ENCODE results near the gene PCDHB14. TPM values are rescaled to one million over a fixed set of nuclear protein-coding genes. Genes with fewer than 3 reads are reported as not detected.

PCDHB14 gene
- polyA plus RNA-seq, 5 donors: 9.1 to 10.3 (median 9.3) TPM

DNA sequence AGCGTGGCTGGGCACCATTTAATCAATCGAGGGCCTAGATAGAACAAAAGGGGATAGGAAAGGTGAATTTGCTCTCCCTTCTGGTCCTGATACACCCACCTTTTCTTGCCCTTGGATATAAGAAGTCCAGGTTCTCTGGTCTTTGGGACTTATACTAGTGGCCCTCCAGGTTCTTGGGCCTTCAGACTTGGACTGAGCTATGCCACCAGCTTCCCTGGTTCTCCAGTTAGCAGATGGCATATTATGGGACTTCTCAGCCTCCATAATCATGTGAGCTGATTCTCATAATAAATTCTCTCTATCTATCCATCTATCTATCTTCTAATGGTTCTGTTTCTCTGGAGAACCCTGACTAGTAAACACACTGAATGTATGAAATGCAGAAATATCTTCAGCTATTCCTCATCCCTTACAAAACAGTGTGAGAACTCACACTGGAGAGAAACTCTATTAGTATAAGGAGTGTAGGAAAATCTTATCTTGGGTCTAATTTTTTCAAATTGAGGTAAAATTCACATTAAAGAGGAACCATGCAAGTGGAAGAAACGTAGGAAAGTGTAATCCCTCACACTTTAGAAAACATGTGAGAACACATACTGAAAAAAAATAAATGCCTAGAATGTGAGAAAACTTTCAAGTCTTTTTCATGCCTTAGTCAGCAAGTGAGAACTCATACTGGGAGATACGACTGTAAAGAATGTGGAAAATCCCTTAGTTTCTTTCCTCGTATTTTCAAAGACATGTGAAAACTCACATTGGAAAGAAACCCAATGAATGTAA, 37.5 kb downstream of the PCDHB14 start:
- DNase-seq: no peak

DNA sequence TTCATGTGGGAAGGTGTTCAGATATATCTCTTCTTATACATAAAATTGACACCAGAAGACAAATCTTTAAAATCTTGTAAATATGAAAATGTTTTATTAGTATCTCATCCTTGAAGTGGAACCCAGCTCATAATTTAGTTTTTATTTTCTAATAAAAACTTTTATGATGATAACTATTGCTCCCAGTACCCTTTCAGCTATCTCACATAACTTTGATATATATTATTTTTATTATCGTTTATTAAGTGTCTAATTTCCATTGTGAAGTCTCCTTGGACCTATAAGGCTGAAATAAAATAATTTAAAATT, 38.0 kb downstream of the PCDHB14 start:
- no peak for DNase-seq

GRCh38 chr5:141269195-141269594, 46.1 kb downstream of the PCDHB14 start:
- no peak for DNase-seq

DNA sequence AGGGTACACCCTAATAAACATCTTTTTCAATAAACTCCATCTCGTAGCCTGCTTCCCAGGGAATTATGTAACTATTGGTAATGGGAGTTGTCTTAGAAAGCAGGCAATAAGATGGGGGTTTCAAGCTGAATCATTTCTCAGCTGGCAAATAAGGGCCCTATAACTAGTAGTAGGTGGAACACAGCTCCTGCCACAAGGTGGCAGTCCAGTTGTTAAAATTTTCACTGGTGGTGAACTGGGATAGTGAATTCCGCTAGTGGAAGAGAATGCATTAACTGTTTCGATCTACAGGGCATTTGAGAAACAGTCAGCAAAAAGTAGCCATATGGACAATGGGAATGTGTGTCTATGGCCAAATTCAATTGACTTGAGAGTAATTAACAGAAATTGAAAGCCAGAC, 49.8 kb downstream of the PCDHB14 start:
- DNase-seq: no peak

Other genes starting within 250 kb of the PCDHB14 start
- gene PCDHB1, start 172.0 kb upstream of the PCDHB14 start, polyA plus RNA-seq (ENCODE audit: insufficient read depth in 1 of 5, insufficient read length in 5 of 5, low replicate concordance in 1 of 5): under 1 TPM; 0.06 to 0.20 (median 0.11) TPM
- 10 to 100 TPM in 1 of 5 donors, 1 to 10 TPM in 4; 5.7 to 11.9 (median 7.5) TPM for gene PCDHB2, start 128.7 kb upstream of the PCDHB14 start, polyA plus RNA-seq (ENCODE audit: insufficient read depth in 1 of 5, insufficient read length in 5 of 5, low replicate concordance in 1 of 5)
- gene PCDHB3, start 122.9 kb upstream of the PCDHB14 start, polyA plus RNA-seq (ENCODE audit: insufficient read depth in 1 of 5, insufficient read length in 5 of 5, low replicate concordance in 1 of 5): 1 to 10 TPM; 1.9 to 3.4 (median 2.8) TPM
- gene PCDHB4, start 101.5 kb upstream of the PCDHB14 start, polyA plus RNA-seq (ENCODE audit: insufficient read depth in 1 of 5, insufficient read length in 5 of 5, low replicate concordance in 1 of 5): 1 to 10 TPM; 1.7 to 3.0 (median 2.9) TPM
- gene PCDHB5, start 88.1 kb upstream of the PCDHB14 start, polyA plus RNA-seq (ENCODE audit: insufficient read depth in 1 of 5, insufficient read length in 5 of 5, low replicate concordance in 1 of 5): 10 to 100 TPM in 3 of 5 donors, 1 to 10 TPM in 2; 9.1 to 15.4 (median 10.6) TPM
- gene PCDHB6, start 73.3 kb upstream of the PCDHB14 start, polyA plus RNA-seq (ENCODE audit: insufficient read depth in 1 of 5, insufficient read length in 5 of 5, low replicate concordance in 1 of 5): 1 to 10 TPM; 2.5 to 3.7 (median 3.0) TPM
- 1 to 10 TPM; 3.9 to 6.0 (median 4.7) TPM for gene PCDHB7, start 50.7 kb upstream of the PCDHB14 start, polyA plus RNA-seq (ENCODE audit: insufficient read depth in 1 of 5, insufficient read length in 5 of 5, low replicate concordance in 1 of 5)
- 1 to 10 TPM; 1.1 to 2.5 (median 2.2) TPM for gene PCDHB8, start 45.6 kb upstream of the PCDHB14 start, polyA plus RNA-seq (ENCODE audit: insufficient read depth in 1 of 5, insufficient read length in 5 of 5, low replicate concordance in 1 of 5)
- gene PCDHB16, start 41.0 kb upstream of the PCDHB14 start, polyA plus RNA-seq (ENCODE audit: insufficient read depth in 1 of 5, insufficient read length in 5 of 5, low replicate concordance in 1 of 5): 1 to 10 TPM; 4.7 to 6.6 (median 4.9) TPM
- 1 to 10 TPM; 3.1 to 5.6 (median 4.0) TPM for gene PCDHB9, start 36.2 kb upstream of the PCDHB14 start, polyA plus RNA-seq (ENCODE audit: insufficient read depth in 1 of 5, insufficient read length in 5 of 5, low replicate concordance in 1 of 5)
- gene PCDHB10, start 31.0 kb upstream of the PCDHB14 start, polyA plus RNA-seq (ENCODE audit: insufficient read depth in 1 of 5, insufficient read length in 5 of 5, low replicate concordance in 1 of 5): 1 to 10 TPM; 5.0 to 7.5 (median 6.9) TPM
- 1 to 10 TPM; 1.7 to 4.5 (median 3.3) TPM for gene PCDHB11, start 23.7 kb upstream of the PCDHB14 start, polyA plus RNA-seq (ENCODE audit: insufficient read depth in 1 of 5, insufficient read length in 5 of 5, low replicate concordance in 1 of 5)
- 1 to 10 TPM; 4.3 to 6.6 (median 5.4) TPM for gene PCDHB12, start 14.6 kb upstream of the PCDHB14 start, polyA plus RNA-seq (ENCODE audit: insufficient read depth in 1 of 5, insufficient read length in 5 of 5, low replicate concordance in 1 of 5)
- 1 to 10 TPM; 3.9 to 6.0 (median 5.0) TPM for gene PCDHB13, start 9.4 kb upstream of the PCDHB14 start, polyA plus RNA-seq (ENCODE audit: insufficient read depth in 1 of 5, insufficient read length in 5 of 5, low replicate concordance in 1 of 5)
- 10 to 100 TPM in 3 of 5 donors, 1 to 10 TPM in 2; 9.4 to 13.2 (median 10.2) TPM for gene PCDHB15, start 22.1 kb downstream of the PCDHB14 start, polyA plus RNA-seq (ENCODE audit: insufficient read depth in 1 of 5, insufficient read length in 5 of 5, low replicate concordance in 1 of 5)
- gene SLC25A2, start 80.7 kb downstream of the PCDHB14 start, polyA plus RNA-seq (ENCODE audit: insufficient read depth in 1 of 5, insufficient read length in 5 of 5, low replicate concordance in 1 of 5): under 1 TPM; 0.08 to 0.26 (median 0.17) TPM
- 100 to 1,000 TPM; 124 to 151 (median 140) TPM for gene TAF7, start 97.4 kb downstream of the PCDHB14 start, polyA plus RNA-seq (ENCODE audit: insufficient read depth in 1 of 5, insufficient read length in 5 of 5, low replicate concordance in 1 of 5)
- gene PCDHGA1, start 107.2 kb downstream of the PCDHB14 start, polyA plus RNA-seq (ENCODE audit: insufficient read depth in 1 of 5, insufficient read length in 5 of 5, low replicate concordance in 1 of 5): 1 to 10 TPM in 1 of 5 donors, under 1 TPM in 4; 0.50 to 1.0 (median 0.72) TPM
- gene PCDHGA2, start 115.4 kb downstream of the PCDHB14 start, polyA plus RNA-seq (ENCODE audit: insufficient read depth in 1 of 5, insufficient read length in 5 of 5, low replicate concordance in 1 of 5): 1 to 10 TPM; 3.0 to 7.3 (median 4.2) TPM
- 1 to 10 TPM; 2.0 to 3.9 (median 2.8) TPM for gene PCDHGA3, start 120.5 kb downstream of the PCDHB14 start, polyA plus RNA-seq (ENCODE audit: insufficient read depth in 1 of 5, insufficient read length in 5 of 5, low replicate concordance in 1 of 5)
- gene PCDHGB1, start 126.8 kb downstream of the PCDHB14 start, polyA plus RNA-seq (ENCODE audit: insufficient read depth in 1 of 5, insufficient read length in 5 of 5, low replicate concordance in 1 of 5): 1 to 10 TPM; 1.2 to 1.7 (median 1.7) TPM
- 1 to 10 TPM; 1.9 to 3.3 (median 2.4) TPM for gene PCDHGA4, start 131.7 kb downstream of the PCDHB14 start, polyA plus RNA-seq (ENCODE audit: insufficient read depth in 1 of 5, insufficient read length in 5 of 5, low replicate concordance in 1 of 5)
- gene PCDHGB2, start 136.7 kb downstream of the PCDHB14 start, polyA plus RNA-seq (ENCODE audit: insufficient read depth in 1 of 5, insufficient read length in 5 of 5, low replicate concordance in 1 of 5): 1 to 10 TPM; 4.0 to 6.0 (median 4.3) TPM
- gene PCDHGA5, start 140.8 kb downstream of the PCDHB14 start, polyA plus RNA-seq (ENCODE audit: insufficient read depth in 1 of 5, insufficient read length in 5 of 5, low replicate concordance in 1 of 5): 1 to 10 TPM; 2.7 to 4.5 (median 3.7) TPM
- gene PCDHGB3, start 146.9 kb downstream of the PCDHB14 start, polyA plus RNA-seq (ENCODE audit: insufficient read depth in 1 of 5, insufficient read length in 5 of 5, low replicate concordance in 1 of 5): 1 to 10 TPM; 2.0 to 3.0 (median 2.5) TPM
- gene PCDHGA6, start 150.5 kb downstream of the PCDHB14 start, polyA plus RNA-seq (ENCODE audit: insufficient read depth in 1 of 5, insufficient read length in 5 of 5, low replicate concordance in 1 of 5): 1 to 10 TPM; 4.2 to 6.1 (median 4.6) TPM
- 1 to 10 TPM; 1.7 to 2.1 (median 1.9) TPM for gene PCDHGA7, start 159.4 kb downstream of the PCDHB14 start, polyA plus RNA-seq (ENCODE audit: insufficient read depth in 1 of 5, insufficient read length in 5 of 5, low replicate concordance in 1 of 5)
- gene PCDHGB4, start 164.4 kb downstream of the PCDHB14 start, polyA plus RNA-seq (ENCODE audit: insufficient read depth in 1 of 5, insufficient read length in 5 of 5, low replicate concordance in 1 of 5): 1 to 10 TPM; 3.1 to 5.0 (median 4.2) TPM
- 1 to 10 TPM in 1 of 5 donors, under 1 TPM in 4; 0.50 to 1.1 (median 0.74) TPM for gene PCDHGA8, start 169.3 kb downstream of the PCDHB14 start, polyA plus RNA-seq (ENCODE audit: insufficient read depth in 1 of 5, insufficient read length in 5 of 5, low replicate concordance in 1 of 5)
- 1 to 10 TPM; 6.8 to 8.5 (median 7.7) TPM for gene PCDHGB5, start 174.6 kb downstream of the PCDHB14 start, polyA plus RNA-seq (ENCODE audit: insufficient read depth in 1 of 5, insufficient read length in 5 of 5, low replicate concordance in 1 of 5)
- 1 to 10 TPM; 4.4 to 8.3 (median 5.7) TPM for gene PCDHGA9, start 179.4 kb downstream of the PCDHB14 start, polyA plus RNA-seq (ENCODE audit: insufficient read depth in 1 of 5, insufficient read length in 5 of 5, low replicate concordance in 1 of 5)
- 1 to 10 TPM; 6.4 to 9.3 (median 7.8) TPM for gene PCDHGB6, start 184.7 kb downstream of the PCDHB14 start, polyA plus RNA-seq (ENCODE audit: insufficient read depth in 1 of 5, insufficient read length in 5 of 5, low replicate concordance in 1 of 5)
- gene PCDHGA10, start 189.6 kb downstream of the PCDHB14 start, polyA plus RNA-seq (ENCODE audit: insufficient read depth in 1 of 5, insufficient read length in 5 of 5, low replicate concordance in 1 of 5): 1 to 10 TPM; 4.2 to 5.4 (median 4.5) TPM
- 10 to 100 TPM; 13.1 to 15.2 (median 13.9) TPM for gene PCDHGB7, start 194.3 kb downstream of the PCDHB14 start, polyA plus RNA-seq (ENCODE audit: insufficient read depth in 1 of 5, insufficient read length in 5 of 5, low replicate concordance in 1 of 5)
- 1 to 10 TPM; 2.7 to 4.4 (median 3.2) TPM for gene PCDHGA11, start 197.7 kb downstream of the PCDHB14 start, polyA plus RNA-seq (ENCODE audit: insufficient read depth in 1 of 5, insufficient read length in 5 of 5, low replicate concordance in 1 of 5)
- gene PCDHGA12, start 207.2 kb downstream of the PCDHB14 start, polyA plus RNA-seq (ENCODE audit: insufficient read depth in 1 of 5, insufficient read length in 5 of 5, low replicate concordance in 1 of 5): 1 to 10 TPM; 2.3 to 4.3 (median 3.4) TPM